GM21723 (cell line): ENCODE data around the gene SEZ6.

ENCODE experiments used
- ATAC-seq: cut with Tn5 transposase; IDR thresholded peaks from one replicate; pipeline ENCODE4 v1.9.1; 2021; ENCODE audit warnings: mild to moderate bottlenecking, moderate library complexity; ENCODE audit not compliant: unreplicated experiment

Gene SEZ6

GRCh38 chr17:28982131-28982793 lies 23.6 kb downstream of the SEZ6 start:
- ATAC-seq, result no peak

GRCh38 chr17:28978356-28978964 lies 27.4 kb downstream of the SEZ6 start:
- ATAC-seq, result no peak

- no peak for ATAC-seq
Measured at GRCh38 chr17:28977659-28978355, 28.0 kb downstream of the SEZ6 start.

- no peak for ATAC-seq
Measured at GRCh38 chr17:28975646-28976045, 30.2 kb downstream of the SEZ6 start.

GRCh38 chr17:28975031-28975430 lies 30.8 kb downstream of the SEZ6 start:
- no peak for ATAC-seq

- ATAC-seq, result no peak
Measured at GRCh38 chr17:28974451-28974850, 31.4 kb downstream of the SEZ6 start.

- no peak for ATAC-seq
Measured at GRCh38 chr17:28973425-28973824, 32.4 kb downstream of the SEZ6 start.

- ATAC-seq, result no peak
Measured at GRCh38 chr17:28972437-28972836, 33.4 kb downstream of the SEZ6 start.

GRCh38 chr17:28970879-28971278 lies 35.0 kb downstream of the SEZ6 start:
- no peak for ATAC-seq

GRCh38 chr17:28969706-28970393 lies 36.0 kb downstream of the SEZ6 start:
- ATAC-seq, result no peak

- ATAC-seq, result no peak
Measured at GRCh38 chr17:28968914-28969295, 36.9 kb downstream of the SEZ6 start.

- no peak for ATAC-seq
Measured at GRCh38 chr17:28968231-28968913, 37.5 kb downstream of the SEZ6 start.

- no peak for ATAC-seq
Measured at GRCh38 chr17:28967221-28968135, 38.4 kb downstream of the SEZ6 start.

GRCh38 chr17:28963841-28964240 lies 42.0 kb downstream of the SEZ6 start:
- no peak for ATAC-seq

GRCh38 chr17:28963055-28963611 lies 42.7 kb downstream of the SEZ6 start:
- ATAC-seq, result no peak

- no peak for ATAC-seq
Measured at GRCh38 chr17:28961391-28961790, 44.4 kb downstream of the SEZ6 start.

- no peak for ATAC-seq
Measured at GRCh38 chr17:28960256-28961061, 45.4 kb downstream of the SEZ6 start.

GRCh38 chr17:28959471-28959871 lies 46.4 kb downstream of the SEZ6 start:
- ATAC-seq, result no peak
